Left ventricle myocardium inferior (tissue), 1 donor: ENCODE data around the gene PCDHGB4. TPM values are rescaled to one million over a fixed set of nuclear protein-coding genes. Genes with fewer than 3 reads are reported as not detected.

ENCODE experiments used
- DNase-seq: peaks from one replicate; pipeline ENCODE4 v3.0.0-alpha.2; 2020
- H3K27ac ChIP-seq: fragments of 200-600 bp; replicated peaks from 2 replicates; pipeline ENCODE4 v1.8.0; 2021
- H3K27me3 ChIP-seq: fragments of 200-600 bp; 2 replicates; pipeline ENCODE4 v1.8.0; 2021; ENCODE audit warnings: low read depth
- H3K36me3 ChIP-seq: fragments of 200-600 bp; 2 replicates; pipeline ENCODE4 v1.8.0; 2021
- H3K4me1 ChIP-seq: fragments of 200-600 bp; 2 replicates; pipeline ENCODE4 v1.8.0; 2021
- H3K4me3 ChIP-seq: fragments of 200-600 bp; 2 replicates; pipeline ENCODE4 v1.8.0; 2021; ENCODE audit warnings: mild to moderate bottlenecking, moderate library complexity
- H3K9me3 ChIP-seq: fragments of 200-600 bp; replicated peaks from 2 replicates; pipeline ENCODE4 v1.8.0; 2021
- CTCF ChIP-seq: fragments of 200-600 bp; IDR thresholded peaks from 2 replicates; pipeline ENCODE4 v1.8.0; 2021; ENCODE audit warnings: antibody characterized with exemption, mild to moderate bottlenecking, borderline replicate concordance
- intact Hi-C: fragments of 100-400 bp; cut with micrococcal nuclease; formaldehyde crosslinking; loops from one replicate; pipeline ENCODE4 v1.11.0; 2022
- total RNA-seq: library from RNA; stranded (reverse); fragmentation: NEBNext Ultra II Directional; extraction: Animal tissue kit (Norgen Biotek cat#: 25700); gene quantifications from one replicate; pipeline ENCODE4 v1.2.1, GENCODE V29; 2021
- donor health status: DM: no; HTN: yes; CAD: no; lungs with severe emphysema.

Gene PCDHGB4
- total RNA-seq, 1 donor from 2014 or later = 4.2 TPM

DNA sequence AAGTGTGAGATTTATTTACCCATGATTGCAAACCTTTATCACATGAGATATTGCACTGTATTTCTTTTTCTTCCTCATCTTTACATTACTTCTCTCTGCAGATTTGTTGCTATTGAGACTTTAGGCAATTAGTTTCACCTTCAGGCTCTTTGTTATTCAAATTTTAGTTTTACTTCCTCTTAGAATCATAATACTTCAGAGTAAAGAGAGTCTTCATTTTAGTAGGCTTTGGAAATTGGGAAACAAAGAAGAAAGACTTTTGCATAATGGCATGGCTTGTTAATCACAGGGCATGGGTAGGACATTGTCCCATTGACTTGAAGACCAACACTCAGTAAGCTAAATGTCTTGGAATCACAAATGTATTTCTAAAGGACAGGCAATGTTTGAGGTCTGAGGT lies 24.8 kb upstream of the PCDHGB4 start:
- DNase-seq = no peak
- no peaks in the 10 kb centered on the region for H3K27me3 ChIP-seq
- TF ChIP-seq CTCF = no peak
- intact Hi-C loops = no loop called here
- H3K36me3 ChIP-seq = peaks cover 30% of the 10 kb centered on the region
- no peak overlapping the region for H3K4me3 ChIP-seq
- peaks cover 37% of the 10 kb centered on the region for H3K4me1 ChIP-seq
- no peak overlapping the region for H3K27ac ChIP-seq
- H3K9me3 ChIP-seq = peaks cover 99% of the 10 kb centered on the region

DNA sequence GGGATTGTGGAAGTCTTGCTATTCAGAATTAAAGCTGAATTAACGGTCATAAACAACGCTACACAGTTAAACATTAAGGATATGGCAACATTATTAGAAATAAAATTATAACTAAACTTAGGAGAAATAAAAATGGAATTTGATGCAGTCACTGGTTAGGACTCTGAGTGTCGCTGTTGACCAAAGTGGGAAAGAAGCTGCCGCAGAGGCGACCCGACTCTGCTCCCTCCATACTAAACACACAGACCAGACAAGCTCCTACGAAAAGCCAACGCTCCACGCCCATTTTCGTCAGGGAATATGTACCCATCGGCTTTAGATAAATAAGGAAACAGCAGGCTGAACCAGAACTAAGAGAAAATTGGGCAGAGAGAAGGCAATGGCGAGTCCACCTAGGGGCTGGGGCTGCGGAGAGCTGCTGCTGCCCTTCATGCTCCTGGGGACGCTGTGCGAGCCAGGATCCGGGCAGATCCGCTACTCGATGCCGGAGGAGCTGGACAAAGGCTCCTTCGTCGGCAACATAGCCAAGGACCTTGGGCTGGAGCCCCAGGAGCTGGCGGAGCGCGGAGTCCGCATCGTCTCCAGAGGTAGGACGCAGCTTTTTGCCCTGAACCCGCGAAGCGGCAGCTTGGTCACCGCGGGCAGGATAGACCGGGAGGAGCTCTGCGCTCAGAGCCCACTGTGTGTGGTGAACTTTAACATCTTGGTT lies 23.4 kb upstream of the PCDHGB4 start, which contains the start of gene PCDHGA5:
Gene PCDHGA5 (plus strand): TSS at position 211 of the 709 bp plus-strand sequence. CDS start 169 bp downstream, at position 380.
- no peak for DNase-seq

GRCh38 chr5:141366016-141366896 lies 21.2 kb upstream of the PCDHGB4 start:
- Histone ChIP-seq H3K27ac (no peak overlapping the region), H3K4me1 (peaks cover 43% of the 10 kb centered on the region), H3K9me3 (peaks cover 98% of the 10 kb centered on the region), H3K27me3 (no peaks in the 10 kb centered on the region), H3K4me3 (no peak overlapping the region), H3K36me3 (peaks cover 30% of the 10 kb centered on the region)
- no peak for TF ChIP-seq CTCF
- intact Hi-C loops = no loop called here
- no peak for DNase-seq

More for the DNA sequence above, 23.4 kb upstream of the PCDHGB4 start, which contains the start of gene PCDHGA5:
- H3K4me3 ChIP-seq = peak within 1 kb of the TSS; percentile 47
- peaks cover 30% of the 10 kb centered on the region for H3K36me3 ChIP-seq
- peaks cover 98% of the 10 kb centered on the region for H3K9me3 ChIP-seq
- intact Hi-C loops = no loop called here
- TF ChIP-seq CTCF = peak; percentile 51
- peaks cover 42% of the 10 kb centered on the region for H3K4me1 ChIP-seq
- peak within 1 kb of the TSS; percentile 45 for H3K27ac ChIP-seq
- no peaks in the 10 kb centered on the region for H3K27me3 ChIP-seq

DNA sequence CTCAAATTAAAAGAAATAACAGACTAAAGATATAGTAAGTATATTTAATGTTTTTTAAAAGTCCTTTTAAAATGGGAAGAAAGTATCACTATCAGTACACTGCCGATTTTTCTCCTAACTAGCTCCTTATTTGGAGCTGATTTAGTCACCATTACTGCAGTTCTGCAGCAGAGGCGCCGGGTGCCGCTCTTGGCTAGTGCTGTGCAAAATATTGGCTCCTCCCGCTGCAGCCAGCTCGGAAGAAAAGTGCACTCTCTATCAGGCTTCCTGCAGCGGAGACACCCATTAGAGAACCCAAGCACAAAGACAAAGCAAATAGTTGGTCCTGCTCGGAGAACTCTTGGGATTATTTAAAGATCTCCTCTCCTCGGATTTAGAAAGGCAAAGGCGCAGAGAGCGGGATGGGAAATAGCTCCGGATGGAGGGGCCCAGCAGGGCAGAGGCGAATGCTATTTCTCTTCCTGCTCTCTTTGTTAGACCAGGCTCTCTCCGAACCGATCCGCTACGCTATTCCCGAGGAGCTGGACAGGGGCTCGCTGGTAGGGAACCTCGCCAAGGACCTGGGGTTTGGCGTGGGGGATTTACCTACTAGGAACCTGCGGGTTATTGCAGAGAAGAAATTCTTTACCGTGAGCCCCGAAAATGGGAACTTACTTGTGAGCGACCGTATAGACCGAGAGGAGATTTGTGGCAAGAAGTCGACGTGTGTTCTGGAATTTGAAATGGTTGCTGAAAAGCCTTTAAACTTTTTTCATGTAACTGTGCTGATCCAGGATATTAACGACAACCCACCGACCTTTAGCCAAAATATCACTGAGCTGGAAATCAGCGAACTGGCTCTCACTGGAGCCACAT lies 17.3 kb upstream of the PCDHGB4 start, which contains the start of gene PCDHGB3:
Gene PCDHGB3 (plus strand): TSS at position 249 of the 855 bp plus-strand sequence. CDS start 153 bp downstream, at position 402.
- Histone ChIP-seq H3K27me3 (no peaks in the 10 kb centered on the region), H3K27ac (peak within 1 kb of the TSS; percentile 66), H3K9me3 (peaks cover 99% of the 10 kb centered on the region), H3K4me1 (peaks cover 59% of the 10 kb centered on the region), H3K4me3 (peak within 1 kb of the TSS; percentile 57), H3K36me3 (peaks cover 39% of the 10 kb centered on the region)
- TF ChIP-seq CTCF = peak; percentile 64
- intact Hi-C loops = no loop called here
- peak; percentile 56 for DNase-seq
